GM20000 (cell line): ENCODE measurements around the gene SDHC.
A peak's percentile ranks its signal among the peaks of the same experiment; 100 is the strongest.
"Not testable (repeated sequence)": the region's sequence is repeated elsewhere in the genome, so short reads cannot be mapped to it uniquely, and the experiment has no call there.

ENCODE experiments used
- DNase-seq: peaks from one replicate; pipeline ENCODE4 v3.0.0; 2012; ENCODE audit warnings: low spot score
- TF ChIP-seq, protein P1 (sequence below): IDR thresholded peaks from 2 replicates; pipeline ENCODE4 v1.5.1; 2012; ENCODE audit warnings: mild to moderate bottlenecking, control low read depth; ENCODE audit errors: extremely low read depth, missing control alignments

SDHC gene

DNA sequence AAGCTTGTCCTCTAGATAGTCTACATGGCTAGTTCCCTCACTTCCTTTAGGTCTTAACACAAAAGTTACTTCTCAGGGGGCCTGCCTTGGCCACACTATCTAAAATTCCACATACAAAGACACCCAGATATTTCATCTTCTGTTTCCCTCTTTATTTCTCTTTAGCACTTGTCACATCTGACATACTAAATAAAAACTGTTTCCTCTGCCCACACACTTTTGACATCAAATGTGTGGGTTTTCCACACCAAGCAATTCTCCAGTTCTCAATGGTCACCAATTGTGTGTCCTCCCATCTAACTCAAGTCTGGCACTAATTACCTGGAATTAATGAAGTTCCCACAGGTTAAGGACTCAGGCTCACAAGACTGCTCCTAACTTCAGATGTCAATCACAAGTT is 79.0 kb downstream of the SDHC start:
- no peak for DNase-seq
- TF ChIP-seq, protein P1, sequence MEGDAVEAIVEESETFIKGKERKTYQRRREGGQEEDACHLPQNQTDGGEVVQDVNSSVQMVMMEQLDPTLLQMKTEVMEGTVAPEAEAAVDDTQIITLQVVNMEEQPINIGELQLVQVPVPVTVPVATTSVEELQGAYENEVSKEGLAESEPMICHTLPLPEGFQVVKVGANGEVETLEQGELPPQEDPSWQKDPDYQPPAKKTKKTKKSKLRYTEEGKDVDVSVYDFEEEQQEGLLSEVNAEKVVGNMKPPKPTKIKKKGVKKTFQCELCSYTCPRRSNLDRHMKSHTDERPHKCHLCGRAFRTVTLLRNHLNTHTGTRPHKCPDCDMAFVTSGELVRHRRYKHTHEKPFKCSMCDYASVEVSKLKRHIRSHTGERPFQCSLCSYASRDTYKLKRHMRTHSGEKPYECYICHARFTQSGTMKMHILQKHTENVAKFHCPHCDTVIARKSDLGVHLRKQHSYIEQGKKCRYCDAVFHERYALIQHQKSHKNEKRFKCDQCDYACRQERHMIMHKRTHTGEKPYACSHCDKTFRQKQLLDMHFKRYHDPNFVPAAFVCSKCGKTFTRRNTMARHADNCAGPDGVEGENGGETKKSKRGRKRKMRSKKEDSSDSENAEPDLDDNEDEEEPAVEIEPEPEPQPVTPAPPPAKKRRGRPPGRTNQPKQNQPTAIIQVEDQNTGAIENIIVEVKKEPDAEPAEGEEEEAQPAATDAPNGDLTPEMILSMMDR, result no peak

DNA sequence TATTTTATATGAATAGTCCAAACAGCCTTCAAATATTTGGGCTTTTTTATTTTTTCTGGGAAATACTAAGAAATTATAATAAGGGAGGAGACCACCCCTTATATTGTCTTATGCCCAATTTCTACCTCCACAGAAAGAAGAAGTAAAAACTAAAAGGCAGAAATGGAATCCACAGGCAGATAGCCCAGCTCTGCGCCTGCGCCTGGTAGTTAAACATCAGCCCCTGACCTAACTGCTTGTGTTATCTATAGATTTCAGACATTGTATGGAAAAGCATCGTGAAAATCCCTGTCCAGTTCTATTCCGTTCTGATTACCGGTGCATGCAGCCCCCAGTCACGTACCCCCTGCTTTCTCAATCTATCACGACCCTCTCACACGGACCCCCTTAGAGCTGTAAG is 82.9 kb downstream of the SDHC start:
- not testable (repeated sequence) for DNase-seq

DNA sequence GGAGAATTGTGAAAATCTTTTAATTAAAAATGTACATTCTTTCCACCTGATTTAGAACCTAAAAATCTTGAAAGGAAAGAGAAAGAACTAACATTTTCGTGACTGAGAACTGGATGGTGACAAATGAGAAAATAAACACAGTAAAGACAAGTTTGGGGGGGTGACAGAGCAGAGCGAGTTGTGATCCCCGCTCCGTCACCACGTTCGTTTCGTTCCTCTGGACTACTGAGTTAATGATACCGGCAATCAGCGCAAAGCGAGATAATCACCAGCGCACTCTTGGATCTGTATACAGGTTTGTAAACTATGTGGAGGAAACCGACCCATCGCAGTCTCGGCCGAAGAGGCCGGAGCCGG is 84.7 kb downstream of the SDHC start:
- no peak for DNase-seq
- TF ChIP-seq, protein P1, result no peak

DNA sequence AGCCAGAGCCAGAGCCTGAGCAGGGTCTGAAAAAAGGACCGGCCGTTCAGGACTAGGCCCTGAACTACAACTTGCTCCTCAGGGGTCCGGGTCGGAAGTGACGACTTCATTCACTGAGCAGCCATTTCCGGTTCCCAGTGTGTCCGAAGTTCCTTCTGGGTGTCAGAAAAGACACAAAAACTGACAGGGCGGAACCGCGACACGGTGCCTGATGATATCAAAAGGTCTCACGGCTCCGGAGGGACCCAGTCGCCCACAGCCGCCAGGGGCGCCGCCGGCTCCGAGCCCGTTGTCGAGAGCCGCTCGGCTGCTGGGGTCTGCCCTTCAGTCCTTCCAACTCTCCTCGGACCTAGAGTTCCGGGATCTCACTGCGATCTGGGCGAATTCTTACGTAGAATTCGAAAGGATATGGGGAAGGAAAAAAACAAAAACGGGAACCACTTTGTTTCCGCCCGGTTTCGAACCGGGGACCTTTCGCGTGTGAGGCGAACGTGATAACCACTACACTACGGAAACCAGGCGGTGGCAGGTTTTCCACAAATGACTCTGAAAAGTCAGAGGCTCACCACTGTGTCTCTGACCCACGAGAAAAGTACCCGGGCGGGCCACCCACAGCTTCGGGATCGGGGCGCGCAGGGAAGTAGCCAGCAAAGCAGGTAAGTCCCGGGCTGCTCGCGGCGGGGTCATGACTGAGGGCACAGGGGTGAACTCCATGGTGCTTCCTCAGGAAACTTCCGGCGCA is 85.2 kb downstream of the SDHC start:
- TF ChIP-seq, protein P1, result peak; percentile 10
- peak; percentile 84 for DNase-seq

DNA sequence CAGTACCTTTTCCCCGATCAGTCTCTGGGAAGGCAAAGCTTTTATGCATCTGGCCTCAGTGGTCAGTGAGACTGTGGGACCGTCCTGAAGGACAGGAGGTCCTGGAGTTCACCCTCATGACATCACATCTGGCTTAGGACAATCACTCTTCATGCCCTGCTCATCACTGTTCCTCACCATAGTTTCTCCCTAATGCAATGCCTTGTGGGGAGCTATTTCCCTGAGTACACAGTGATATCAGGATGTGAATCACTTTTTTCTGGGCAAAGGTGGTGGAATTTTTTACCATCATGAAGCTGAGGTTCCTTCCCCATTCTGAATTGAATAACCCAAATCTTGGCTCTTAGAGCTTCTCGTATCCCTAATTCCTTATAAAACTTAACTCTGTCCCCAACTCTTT is 88.3 kb downstream of the SDHC start:
- no peak for DNase-seq
- TF ChIP-seq, protein P1, result no peak

DNA sequence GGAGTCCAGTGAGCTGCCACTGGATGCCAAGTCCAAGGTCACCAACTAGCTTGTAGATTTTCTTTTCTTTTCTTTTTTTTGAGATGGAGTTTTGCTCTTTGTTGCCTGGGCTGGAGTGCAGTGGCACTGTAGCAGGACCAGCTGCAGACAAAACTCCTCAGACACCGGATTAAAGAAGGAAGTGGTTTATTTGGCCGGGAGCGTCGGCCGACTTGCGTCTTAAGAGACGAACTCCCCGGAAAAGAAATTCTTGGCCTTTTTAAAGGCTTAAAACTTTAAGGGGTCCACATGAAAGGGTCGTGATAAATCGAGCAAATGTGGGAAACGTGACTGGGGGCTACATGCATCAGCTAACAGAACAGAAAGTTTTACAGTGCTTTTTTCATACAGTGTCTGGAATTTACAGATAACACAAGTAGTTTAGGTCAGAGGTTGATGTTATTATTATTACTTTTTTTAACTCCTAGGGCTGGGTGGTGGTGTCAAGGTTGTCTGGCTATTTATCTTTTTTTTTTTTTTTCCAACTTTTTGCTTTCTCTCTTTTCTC is 89.9 kb downstream of the SDHC start:
- TF ChIP-seq, protein P1, result no peak
- no peak for DNase-seq

DNA sequence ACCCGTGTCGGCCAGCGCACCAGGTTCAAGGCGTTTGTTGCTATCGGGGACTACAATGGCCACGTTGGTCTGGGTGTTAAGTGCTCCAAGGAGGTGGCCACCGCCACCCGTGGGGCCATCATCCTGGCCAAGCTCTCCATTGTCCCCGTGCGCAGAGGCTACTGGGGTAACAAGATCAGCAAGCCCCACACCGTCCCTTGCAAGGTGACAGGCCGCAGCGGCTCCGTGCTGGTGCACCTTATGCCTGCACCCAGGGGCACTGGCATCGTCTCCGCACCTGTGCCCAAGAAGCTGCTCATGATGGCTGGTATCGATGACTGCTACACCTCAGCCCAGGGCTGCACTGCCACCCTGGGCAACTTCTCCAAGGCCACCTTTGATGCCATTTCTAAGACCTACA is 92.4 kb downstream of the SDHC start:
- not testable (repeated sequence) for DNase-seq

DNA sequence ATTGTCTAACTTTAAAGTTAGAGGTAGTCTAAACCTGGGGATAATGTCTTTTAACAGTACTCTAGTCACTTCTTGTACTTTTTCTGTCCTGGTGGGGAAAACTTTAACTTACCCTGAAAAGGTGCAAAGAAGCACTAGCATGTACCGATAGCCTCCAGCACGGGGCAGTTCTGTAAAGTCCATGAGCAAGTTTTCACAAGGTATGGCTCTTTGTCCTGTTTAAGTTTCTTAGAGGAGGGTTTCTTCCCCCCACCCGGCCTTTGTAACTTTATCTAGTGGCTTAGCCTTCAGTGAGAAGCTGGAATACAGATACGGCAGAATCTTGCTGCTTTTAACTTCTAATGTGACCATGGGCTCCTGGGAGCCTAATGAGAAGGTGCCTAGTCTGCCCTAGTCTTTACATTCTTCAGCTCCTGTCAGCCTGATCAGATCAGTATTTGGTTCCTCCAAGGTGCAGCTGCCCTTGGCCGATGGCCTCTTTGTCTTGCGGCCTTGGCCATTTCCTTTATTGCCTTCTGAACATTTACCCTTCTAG is 93.3 kb downstream of the SDHC start:
- no peak for DNase-seq
- TF ChIP-seq, protein P1, result no peak
